ACHN (cell line): ENCODE measurements around the gene ITGAX.
"Not testable (repeated sequence)": the region's sequence is repeated elsewhere in the genome, so short reads cannot be mapped to it uniquely, and the experiment has no call there.

Experiments
- DNase-seq: peaks from one replicate; pipeline ENCODE4 v3.0.0-alpha.2; 2015
- in situ Hi-C: cut with HindIII; loops from 2 replicates; pipeline ENCODE4 v1.10.0; 2017; ENCODE audit warnings: low sequenced_read_pairs, low pct_ligation_motif_present, low pct_unique_long_range_greater_than_20kb

Gene ITGAX

GRCh38 chr16:31397701-31398100, 42.7 kb downstream of the ITGAX start:
- in situ Hi-C loops = no loop called here
- DNase-seq = no peak

- no peak for DNase-seq
- in situ Hi-C loops = no loop called here
Observed at GRCh38 chr16:31400191-31400590, 45.2 kb downstream of the ITGAX start.

- in situ Hi-C loops = no loop called here
- no peak for DNase-seq
Observed at GRCh38 chr16:31401436-31401835, 46.5 kb downstream of the ITGAX start.

- DNase-seq = no peak
Observed at GRCh38 chr16:31402687-31403086, 47.7 kb downstream of the ITGAX start.

GRCh38 chr16:31403590-31404352, 48.8 kb downstream of the ITGAX start:
- DNase-seq = no peak
- in situ Hi-C loops = no loop called here

More at GRCh38 chr16:31402687-31403086, 47.7 kb downstream of the ITGAX start:
- in situ Hi-C loops = no loop called here

GRCh38 chr16:31404353-31405064, 49.5 kb downstream of the ITGAX start:
- in situ Hi-C loops = no loop called here
- DNase-seq = no peak

- in situ Hi-C loops = no loop called here
- no peak for DNase-seq
Observed at GRCh38 chr16:31407406-31407805, 52.4 kb downstream of the ITGAX start.

GRCh38 chr16:31409433-31409832, 54.5 kb downstream of the ITGAX start:
- in situ Hi-C loops = no loop called here
- DNase-seq = no peak

- DNase-seq = no peak
- in situ Hi-C loops = no loop called here
Observed at GRCh38 chr16:31410082-31410481, 55.1 kb downstream of the ITGAX start.

GRCh38 chr16:31411024-31411844, 56.3 kb downstream of the ITGAX start:
- no peak for DNase-seq
- in situ Hi-C loops = no loop called here

GRCh38 chr16:31412750-31413149, 57.8 kb downstream of the ITGAX start:
- in situ Hi-C loops = no loop called here
- no peak for DNase-seq

- in situ Hi-C loops = no loop called here
Observed at GRCh38 chr16:31413381-31413780, 58.4 kb downstream of the ITGAX start.

GRCh38 chr16:31413943-31414342, 59.0 kb downstream of the ITGAX start:
- DNase-seq = no peak
- in situ Hi-C loops = no loop called here

More at GRCh38 chr16:31413381-31413780, 58.4 kb downstream of the ITGAX start:
- DNase-seq = no peak

GRCh38 chr16:31414706-31415105, 59.7 kb downstream of the ITGAX start:
- DNase-seq = no peak

GRCh38 chr16:31416371-31416770, 61.4 kb downstream of the ITGAX start:
- DNase-seq = no peak
- in situ Hi-C loops = no loop called here

More at GRCh38 chr16:31414706-31415105, 59.7 kb downstream of the ITGAX start:
- in situ Hi-C loops = no loop called here

GRCh38 chr16:31417036-31417435, 62.1 kb downstream of the ITGAX start:
- DNase-seq, in situ Hi-C loops: not testable (repeated sequence)

GRCh38 chr16:31417916-31418315, 62.9 kb downstream of the ITGAX start:
- DNase-seq = no peak
- in situ Hi-C loops = no loop called here

- DNase-seq = no peak
- in situ Hi-C loops = no loop called here
Observed at GRCh38 chr16:31420037-31420436, 65.1 kb downstream of the ITGAX start.

GRCh38 chr16:31421587-31421986, 66.6 kb downstream of the ITGAX start:
- in situ Hi-C loops = no loop called here
- DNase-seq = no peak
